Mucosa of descending colon (tissue), 3 donors: ENCODE data around the gene CAPZB. TPM values are rescaled to one million over a fixed set of nuclear protein-coding genes. Genes with fewer than 3 reads are reported as not detected.

ENCODE experiments used
- ATAC-seq: fragments of 200-7000 bp; cut with Tn5 transposase; one replicate; pipeline ENCODE4 v1.9.1; 2020; ENCODE audit warnings: mild to moderate bottlenecking, moderate library complexity
- DNase-seq, 3 donors: peaks; one replicate each; pipeline ENCODE4 v3.0.0-alpha.2; 2020
- H3K36me3 ChIP-seq: fragments of 200-600 bp; one replicate; pipeline ENCODE4 v1.8.0; 2021; ENCODE audit warnings: low read depth, mild to moderate bottlenecking
- H3K4me1 ChIP-seq: fragments of 200-600 bp; one replicate; pipeline ENCODE4 v1.8.0; 2021; ENCODE audit warnings: low read depth, mild to moderate bottlenecking
- H3K4me3 ChIP-seq: fragments of 200-600 bp; one replicate; pipeline ENCODE4 v1.8.0; 2021; ENCODE audit warnings: mild to moderate bottlenecking
- H3K9me3 ChIP-seq: fragments of 200-600 bp; one replicate; pipeline ENCODE4 v1.8.0; 2021; ENCODE audit warnings: mild to moderate bottlenecking
- CTCF ChIP-seq: fragments of 200-600 bp; IDR thresholded peaks from one replicate; pipeline ENCODE4 v1.8.0; 2022; ENCODE audit warnings: antibody characterized with exemption, mild to moderate bottlenecking
- intact Hi-C, 2 donors: fragments of 100-400 bp; cut with DNase I in 1 of 2; cut with micrococcal nuclease in 1 of 2; formaldehyde crosslinking; loops; one replicate each; pipeline versions ENCODE4 v1.11.0 to v1.11.1; 2022; cut with DNase I, micrococcal nuclease
- total RNA-seq, 3 donors: library from RNA; stranded (reverse); fragmentation: NEBNext Ultra II Directional in 2 of 3; extraction: Animal tissue kit (Norgen Biotek cat#: 25700) in 2 of 3; gene quantifications; one replicate each; pipeline versions ENCODE4 v1.2.1 to v1.2.4, GENCODE V29; 2021 to 2023
- donor health status: DM: no; HTN: no; CAD: no; lungs with moderate emphysema.
- donor health status: DM: no; HTN: no; CAD: no.
- donor health status: DM: no; HTN: yes; CAD: no.

Gene CAPZB
- total RNA-seq, 3 donors from 2014 or later, result 346 to 393 (median 381) TPM

DNA sequence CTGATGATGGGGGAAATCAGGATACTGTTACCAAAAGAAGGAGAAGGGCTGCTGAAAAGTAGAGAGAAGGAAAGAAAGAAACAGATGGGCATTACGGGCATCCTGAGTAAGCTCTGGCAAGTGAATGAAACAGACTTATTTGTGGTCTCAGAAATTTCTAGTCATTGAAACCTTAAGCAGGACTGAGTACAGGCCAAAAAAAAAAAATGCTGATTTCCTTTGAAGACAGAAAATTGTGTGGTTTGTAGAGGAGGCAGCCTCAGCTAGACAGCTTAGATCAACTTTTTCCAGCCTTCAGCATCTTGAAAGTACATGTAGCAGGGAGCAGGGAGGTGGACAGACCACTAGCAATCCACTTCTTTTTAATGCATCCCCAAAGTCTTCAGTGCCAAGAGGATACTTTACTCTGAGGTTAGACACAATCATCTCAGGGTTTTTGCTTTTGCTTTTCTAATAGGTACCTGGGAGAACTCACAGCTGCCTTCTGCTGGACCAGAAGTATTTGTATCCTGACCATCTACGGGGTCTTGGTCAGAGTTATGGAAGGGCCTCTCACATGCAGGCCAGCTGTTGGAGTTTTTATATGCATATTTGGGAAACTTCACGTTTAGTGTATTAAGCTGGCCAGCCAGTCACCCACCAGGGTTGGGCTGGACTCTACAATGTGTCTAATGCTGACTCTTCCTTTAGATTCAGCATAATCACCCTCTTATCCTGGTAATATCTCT is 10.6 kb upstream of the CAPZB start:
- intact Hi-C loops, result no loop called here
- H3K4me3 ChIP-seq, result no peak overlapping the region
- TF ChIP-seq CTCF, result no peak
- H3K9me3 ChIP-seq, result no peaks in the 10 kb centered on the region
- H3K4me1 ChIP-seq, result peaks cover 3% of the 10 kb centered on the region
- peak; percentile 13 for ATAC-seq
- no peaks in the 10 kb centered on the region for H3K36me3 ChIP-seq
- DNase-seq, result no peak

GRCh38 chr1:19495000-19495656 is 9.8 kb upstream of the CAPZB start:
- Histone ChIP-seq H3K36me3 (no peaks in the 10 kb centered on the region), H3K9me3 (no peaks in the 10 kb centered on the region), H3K4me3 (no peak overlapping the region), H3K4me1 (peaks cover 3% of the 10 kb centered on the region)
- ATAC-seq (no peak), DNase-seq (no peak)
- intact Hi-C loops, result no loop called here
- no peak for TF ChIP-seq CTCF

DNA sequence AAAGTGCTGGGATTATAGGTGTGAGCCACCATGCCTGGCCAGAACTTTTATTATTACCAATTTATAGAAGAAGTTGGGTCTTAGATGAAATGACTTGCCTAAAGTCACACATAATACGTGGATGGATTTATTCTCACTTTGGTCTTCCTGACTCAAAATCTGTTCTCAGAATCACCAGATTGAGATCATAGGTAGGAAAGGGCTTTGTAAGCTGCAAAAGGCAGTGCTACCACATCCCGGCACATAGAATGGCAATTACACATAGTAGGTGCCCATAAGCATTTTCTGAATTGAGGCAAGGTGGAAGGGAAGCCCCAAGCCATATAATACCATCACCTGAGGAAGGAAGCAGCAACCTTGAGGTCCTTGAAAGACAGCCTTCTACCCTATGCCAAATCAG is 8.2 kb upstream of the CAPZB start:
- no peak overlapping the region for H3K4me3 ChIP-seq
- H3K4me1 ChIP-seq, result peaks cover 3% of the 10 kb centered on the region
- DNase-seq (no peak), ATAC-seq (no peak)
- no peaks in the 10 kb centered on the region for H3K9me3 ChIP-seq
- no peak for TF ChIP-seq CTCF
- intact Hi-C loops, result no loop called here
- H3K36me3 ChIP-seq, result no peaks in the 10 kb centered on the region

DNA sequence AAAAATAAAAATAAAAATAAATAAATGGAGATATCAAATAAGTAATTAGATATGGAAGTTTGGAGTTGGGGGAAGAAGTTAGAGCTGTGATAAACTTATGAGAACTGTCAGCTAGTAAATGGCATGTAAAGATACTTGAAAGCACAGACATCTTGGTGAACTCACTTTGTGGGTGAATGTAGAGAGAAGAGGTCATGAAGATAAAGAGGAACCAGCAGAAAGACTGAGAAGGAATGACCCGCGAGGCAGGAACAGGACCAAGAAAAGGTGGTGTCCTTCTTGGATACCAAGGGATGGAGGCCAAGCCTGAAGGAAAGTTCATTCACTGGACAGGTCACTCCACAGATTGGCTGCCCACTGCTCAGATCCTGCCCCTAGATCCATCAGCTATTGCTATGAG is 4.7 kb upstream of the CAPZB start:
- TF ChIP-seq CTCF, result no peak
- ATAC-seq, result no peak
- H3K4me1 ChIP-seq, result peaks cover 14% of the 10 kb centered on the region
- no peaks in the 10 kb centered on the region for H3K36me3 ChIP-seq
- intact Hi-C loops, result no loop called here
- no peak for DNase-seq
- no peaks in the 10 kb centered on the region for H3K9me3 ChIP-seq
- H3K4me3 ChIP-seq, result no peak overlapping the region

GRCh38 chr1:19488136-19488535 is 2.8 kb upstream of the CAPZB start:
- no peak overlapping the region for H3K4me3 ChIP-seq
- ATAC-seq (no peak), DNase-seq (no peak)
- TF ChIP-seq CTCF, result no peak
- H3K36me3 ChIP-seq, result no peaks in the 10 kb centered on the region
- H3K4me1 ChIP-seq, result peaks cover 26% of the 10 kb centered on the region
- intact Hi-C loops, result no loop called here
- H3K9me3 ChIP-seq, result no peaks in the 10 kb centered on the region
